Motor neuron (in vitro differentiated cells): Measurements from ENCODE around the gene NAT10. TPM values are rescaled to one million over a fixed set of nuclear protein-coding genes. Genes with fewer than 3 reads are reported as not detected.

Experiments used
- ATAC-seq, 8 experiments: fragments of 200-7000 bp; cut with Tn5 transposase; replicated peaks in 6 of 8; 2 replicates each; pipeline ENCODE4 v1.8.0; 2021; ENCODE audit warnings: mild to moderate bottlenecking in 8 of 8, moderate library complexity in 8 of 8
- H3K27ac ChIP-seq, 2 donors: fragments of 250-450 bp; sonication (Bioruptor Pico); 2 replicates each; pipeline ENCODE4 v1.9.0; 2021; ENCODE audit warnings: antibody characterized with exemption in 2 of 2, mild to moderate bottlenecking in 2 of 2, moderate library complexity in 1 of 2
- H3K4me1 ChIP-seq, 2 donors: fragments of 250-450 bp; sonication (Bioruptor Pico); replicated peaks in 1 of 2; 2 replicates each; pipeline ENCODE4 v1.6.1; 2021; ENCODE audit warnings: antibody characterized with exemption in 2 of 2, mild to moderate bottlenecking in 2 of 2, moderate library complexity in 1 of 2
- H3K4me3 ChIP-seq, 5 donors: fragments of 250-450 bp; sonication (Bioruptor Pico); 2 replicates each; pipeline ENCODE4 v1.9.0; 2021; ENCODE audit warnings: antibody characterized with exemption in 5 of 5, mild to moderate bottlenecking in 5 of 5, moderate library complexity in 4 of 5
- WGBS, 10 experiments: fragments of 450-650 bp; shearing (Covaris generic); methylation state at CpG; one replicate each; pipeline ENCODE4 v1.0.0; 2022; 5-methylcytosine and 5-hydroxymethylcytosine counted together
- in situ Hi-C, 9 experiments: fragments of 400-800 bp; cut with MboI; loops; one replicate each; pipeline ENCODE4 v1.15.0; 2021; ENCODE audit warnings: low sequenced_read_pairs in 9 of 9, low pct_unique_long_range_greater_than_20kb in 2 of 9; ENCODE audit not compliant: unreplicated experiment in 9 of 9
- total RNA-seq, 8 experiments: library from RNA; unstranded; fragments of 300-600 nt; gene quantifications; 2 replicates each; pipeline versions ENCODE4 v1.2.3 to v1.2.4, GENCODE V29; 2022

Gene NAT10
- total RNA-seq, 8 experiments from 2014 or later, result 20.6 to 72.2 (median 30.8) TPM

DNA sequence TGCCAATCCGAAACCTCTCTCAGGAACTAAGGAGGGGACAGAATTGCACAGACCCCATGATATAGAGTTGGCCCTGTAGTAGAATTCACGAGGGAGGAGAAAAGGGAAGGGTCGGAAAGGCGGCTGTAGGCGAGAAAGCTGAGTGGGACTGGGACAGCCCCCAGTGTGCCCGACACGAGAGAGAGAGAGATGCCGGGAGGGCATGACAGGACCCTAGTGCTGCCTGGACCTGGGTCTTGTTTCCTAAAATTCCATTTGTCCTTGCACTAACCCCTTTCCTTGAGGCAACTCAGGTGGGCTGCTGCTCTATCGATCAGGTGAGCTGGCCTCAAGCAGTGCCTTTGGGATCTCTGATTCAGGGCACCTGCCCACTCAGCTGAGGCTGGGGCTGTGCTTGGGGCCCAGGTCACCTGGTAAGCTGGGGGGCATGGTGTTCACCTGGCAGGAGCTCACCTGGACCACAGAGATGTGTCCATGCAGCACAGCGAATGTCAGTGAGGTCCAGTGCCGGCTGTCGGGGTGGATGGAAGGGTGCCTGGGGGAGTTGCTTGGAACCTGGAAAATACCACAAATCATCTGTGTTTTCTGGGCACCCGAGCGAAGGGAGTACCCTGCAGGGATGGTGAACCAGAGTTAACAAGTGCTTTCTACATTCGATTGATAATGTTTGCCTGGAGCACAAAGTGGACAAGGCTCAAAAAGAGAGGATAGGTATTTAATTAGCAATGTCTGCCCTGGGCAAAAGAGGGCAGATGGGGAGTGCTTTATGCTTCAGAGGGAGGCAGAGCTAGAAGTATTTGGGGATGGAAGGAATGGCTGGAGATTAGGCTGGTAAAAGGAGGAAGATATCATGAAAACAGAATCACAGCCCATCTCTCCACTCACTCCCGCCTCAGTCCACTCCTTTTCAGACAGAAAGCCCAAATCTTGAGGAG lies 61.6 kb downstream of the NAT10 start:
- ATAC-seq, result no peak
- Histone ChIP-seq H3K4me3 (no peak overlapping the region), H3K27ac (no peak overlapping the region), H3K4me1 (peaks cover 3 to 15% of the 10 kb centered on the region in 2 donors)
- in situ Hi-C loops, result loop anchor here in 5 of 9 experiments (25.0 kb wide), 2 partner anchors 195 to 320 kb away; partner anchors contain the start of gene ABTB2 (in 2 of the 5)
- 80 to 100% (median 96%) methylated on average over 1 to 10 of the region's 16 CpGs; no CpG with 5 or more reads in 2 of the 10 experiments for WGBS, 10 experiments

DNA sequence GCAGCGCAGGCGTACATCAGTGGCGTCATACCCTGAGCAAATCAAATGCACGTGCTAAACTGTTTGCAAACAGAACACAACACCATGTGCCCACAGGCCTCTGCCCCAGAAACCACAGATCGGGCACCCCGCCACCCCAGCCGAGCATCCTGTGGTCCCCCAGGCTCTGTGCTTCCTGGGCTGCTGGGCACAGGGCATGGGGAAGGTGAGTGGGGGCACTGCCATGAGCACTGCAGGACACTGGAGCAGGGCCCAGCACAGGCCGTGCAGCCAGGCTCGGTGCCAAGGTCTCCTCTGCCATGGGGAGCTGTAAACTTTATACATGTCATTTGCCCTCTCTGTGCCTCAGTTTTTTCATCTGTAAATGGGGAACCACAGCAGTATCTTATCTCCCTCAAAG lies 62.5 kb downstream of the NAT10 start:
- no peak for ATAC-seq
- in situ Hi-C loops, result loop anchor here in 5 of 9 experiments (25.0 kb wide), 2 partner anchors 194 to 319 kb away; partner anchors contain the start of gene ABTB2 (in 2 of the 5)
- Histone ChIP-seq H3K4me3 (no peak overlapping the region), H3K27ac (no peak overlapping the region), H3K4me1 (peaks cover 3 to 15% of the 10 kb centered on the region in 2 donors)
- 91 to 100% (median 96%) methylated on average over 1 to 6 of the region's 9 CpGs; no CpG with 5 or more reads in 6 of the 10 experiments for WGBS, 10 experiments

- 0 to 88% (median 68%) methylated on average over 1 to 15 of the region's 18 CpGs for WGBS, 10 experiments
- H3K4me1 ChIP-seq, result peaks cover 3 to 15% of the 10 kb centered on the region in 2 donors
- no peak overlapping the region for H3K27ac ChIP-seq
- H3K4me3 ChIP-seq, result no peak overlapping the region
- in situ Hi-C loops, result loop anchor here in 5 of 9 experiments (25.0 kb wide), 2 partner anchors 193 to 318 kb away; partner anchors contain the start of gene ABTB2 (in 2 of the 5)
- peak in 5 of 8 experiments; percentile 25 to 87 (median 36) for ATAC-seq
These were observed 63.4 kb downstream of the NAT10 start for GRCh38 chr11:34168642-34169420.

DNA sequence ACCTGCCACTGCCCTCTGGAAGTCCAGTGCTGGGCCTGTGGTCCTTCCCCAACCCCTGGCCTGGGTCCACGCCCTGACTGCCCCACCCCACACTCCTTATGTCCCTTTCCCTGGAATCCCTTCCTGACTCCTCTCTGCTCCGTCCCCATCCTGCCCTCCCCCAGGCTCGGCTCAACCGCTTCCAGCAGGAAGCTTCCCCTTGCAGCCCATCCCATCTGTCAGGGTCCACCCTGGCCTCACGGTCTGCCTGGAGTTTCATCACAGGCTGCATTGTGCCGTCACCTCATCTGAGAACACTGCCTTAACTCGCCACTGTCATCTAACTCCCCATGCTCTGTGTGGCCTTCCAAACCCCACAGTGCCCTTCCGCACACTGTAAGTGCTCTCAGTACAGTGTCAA lies 64.3 kb downstream of the NAT10 start:
- ATAC-seq, result peak in 5 of 8 experiments; percentile 32 to 66 (median 62)
- Histone ChIP-seq H3K4me1 (peaks cover 5 to 15% of the 10 kb centered on the region in 2 donors), H3K27ac (no peak overlapping the region), H3K4me3 (no peak overlapping the region)
- in situ Hi-C loops, result loop anchor here (10.0 to 25.0 kb wide), 4 partner anchors 185 to 318 kb away; partner anchors contain the start of gene ABTB2 (in 5 of the 9)
- 40 to 80% (median 63%) methylated on average over 1 of the region's 8 CpGs; no CpG with 5 or more reads in 7 of the 10 experiments for WGBS, 10 experiments

DNA sequence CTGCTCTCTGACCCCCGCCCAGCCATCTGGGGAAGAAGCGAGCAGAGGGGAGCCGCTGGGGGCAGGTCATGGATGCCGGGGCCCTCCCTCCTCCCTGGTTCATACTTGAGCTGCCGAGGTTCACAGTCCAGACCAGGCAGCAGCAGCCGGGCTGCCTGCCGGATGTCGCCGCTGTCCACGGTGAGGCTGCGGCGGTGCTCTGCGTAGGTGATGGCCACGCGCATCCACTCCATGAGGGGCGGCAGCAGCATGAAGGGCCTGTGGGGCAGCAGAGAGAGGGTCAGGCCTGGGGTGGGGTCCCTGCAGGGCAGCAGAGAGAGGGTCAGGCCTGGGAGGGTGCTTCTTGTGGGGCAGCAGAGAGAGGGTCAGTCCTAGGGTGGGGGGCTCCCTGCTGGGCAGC lies 67.6 kb downstream of the NAT10 start:
- Histone ChIP-seq H3K27ac (no peak overlapping the region), H3K4me1 (peaks cover 5 to 15% of the 10 kb centered on the region in 2 donors), H3K4me3 (no peak overlapping the region)
- in situ Hi-C loops, result loop anchor here (10.0 to 25.0 kb wide), 4 partner anchors 182 to 314 kb away; partner anchors contain the start of gene ABTB2 (in 5 of the 9)
- WGBS, 10 experiments, result 81 to 100% (median 93%) methylated on average over 2 to 4 of the region's 16 CpGs; no CpG with 5 or more reads in 7 of the 10 experiments
- no peak for ATAC-seq

DNA sequence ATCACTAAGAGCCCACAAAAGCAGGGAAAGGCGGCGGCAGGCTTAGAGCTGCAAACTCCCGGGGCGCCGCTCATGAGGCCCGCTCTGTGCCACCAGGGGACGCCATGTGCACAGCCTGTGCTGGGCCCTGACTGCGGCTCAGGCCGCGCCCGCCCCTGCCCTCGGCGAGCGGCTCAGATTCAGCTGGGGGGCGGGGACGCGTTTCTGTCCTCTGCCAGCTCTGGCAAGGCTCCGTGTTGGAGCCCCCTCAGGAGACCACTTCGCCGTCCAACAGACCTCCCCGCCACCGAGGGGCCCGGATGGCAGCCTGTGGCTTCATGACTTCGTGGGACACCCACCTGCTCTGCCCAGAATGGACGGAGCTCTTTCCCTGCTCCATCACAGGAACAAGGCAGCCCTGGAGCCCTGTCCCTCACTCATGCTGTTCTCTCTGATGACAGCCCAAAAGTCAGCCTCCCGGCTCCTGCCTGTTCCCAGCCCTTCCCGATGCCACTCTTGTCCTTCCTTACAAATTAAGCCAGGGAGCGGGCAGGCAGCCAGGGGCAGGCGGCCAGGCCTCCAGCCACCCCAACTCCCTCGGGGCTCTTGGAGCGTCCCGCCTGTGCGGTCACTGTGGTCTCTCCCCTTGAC lies 69.1 kb downstream of the NAT10 start:
- Histone ChIP-seq H3K4me3 (peak overlapping the region; percentile 13 to 25 (median 21)), H3K27ac (no peak overlapping the region), H3K4me1 (peaks cover 3 to 4% of the 10 kb centered on the region in 2 donors)
- WGBS, 10 experiments, result 8 to 17% (median 9%) methylated on average over 2 to 9 of the region's 33 CpGs; no CpG with 5 or more reads in 7 of the 10 experiments
- peak; percentile 97 to 100 (median 98) for ATAC-seq
- in situ Hi-C loops, result loop anchor here (10.0 to 25.0 kb wide), 4 partner anchors 180 to 313 kb away; partner anchors contain the start of gene ABTB2 (in 5 of the 9)

- in situ Hi-C loops, result loop anchor here in 6 of 9 experiments (10.0 kb wide), 2 partner anchors 179 to 189 kb away; partner anchors contain the start of gene ABTB2 (in 3 of the 6)
- ATAC-seq, result no peak
- no peak overlapping the region for H3K4me3 ChIP-seq
These were observed 70.0 kb downstream of the NAT10 start for GRCh38 chr11:34175284-34176019.

DNA sequence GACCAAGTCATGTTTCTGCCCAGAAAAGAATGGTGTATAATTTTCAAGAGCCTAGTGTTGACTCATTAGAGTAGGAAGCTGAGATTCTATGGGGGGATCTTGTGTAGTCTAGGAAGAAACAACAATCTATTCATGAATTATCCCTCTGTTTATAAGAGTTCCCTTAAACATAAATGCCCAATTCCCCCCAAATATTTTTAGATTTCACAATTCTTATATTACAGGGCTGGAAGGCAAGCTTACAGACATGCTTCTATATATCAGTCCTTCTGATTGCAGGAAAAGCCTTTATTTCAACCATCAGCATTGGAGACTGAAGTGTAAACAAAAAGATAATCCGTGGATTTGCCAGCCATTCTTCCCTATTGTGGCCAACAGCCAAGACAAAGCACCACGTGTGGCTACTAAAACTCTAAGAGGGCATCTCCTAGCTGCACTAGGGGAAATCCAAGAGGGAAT lies 71.4 kb downstream of the NAT10 start:
- WGBS, 10 experiments, result 0 to 57% (median 48%) methylated on average over 1 to 2 of the region's 2 CpGs; no CpG with 5 or more reads in 3 of the 10 experiments
- in situ Hi-C loops, result loop anchor here in 6 of 9 experiments (10.0 kb wide), 2 partner anchors 178 to 188 kb away; partner anchors contain the start of gene ABTB2 (in 3 of the 6)

More at GRCh38 chr11:34175284-34176019, 70.0 kb downstream of the NAT10 start:
- no peak overlapping the region for H3K27ac ChIP-seq
- 80 to 100% (median 97%) methylated on average over 2 to 6 of the region's 7 CpGs; no CpG with 5 or more reads in 2 of the 10 experiments for WGBS, 10 experiments
- peaks cover 0 to 6% of the 10 kb centered on the region in 2 donors for H3K4me1 ChIP-seq

DNA sequence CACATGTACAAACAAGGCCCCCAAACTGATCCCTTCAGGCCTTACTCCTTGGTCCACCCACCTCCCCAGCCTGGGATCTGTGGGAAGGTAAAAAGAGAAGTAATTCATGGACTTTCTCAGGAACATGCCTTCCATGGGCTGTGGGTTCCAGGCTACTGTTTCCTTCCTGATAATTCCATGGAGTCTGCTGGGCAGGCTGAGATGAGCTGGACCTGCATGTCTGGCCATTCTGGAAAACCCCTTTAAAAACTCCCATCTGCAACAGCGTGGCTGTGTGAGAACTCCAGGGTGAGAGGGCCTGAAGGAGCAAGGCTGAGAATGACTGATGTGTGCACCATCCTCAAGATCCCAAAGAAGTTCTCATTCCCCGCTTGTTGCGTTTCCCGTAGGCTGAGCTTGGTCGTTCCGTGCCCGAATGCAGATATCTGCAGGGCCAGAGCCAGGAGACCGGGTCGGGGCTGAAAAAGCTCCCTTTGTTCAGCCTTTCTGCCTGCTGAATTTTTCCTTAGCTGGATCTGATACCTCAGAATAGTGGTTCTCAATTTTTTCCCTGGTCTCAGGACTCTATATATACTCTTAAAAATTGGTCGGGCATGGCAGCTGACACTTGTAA lies 72.9 kb downstream of the NAT10 start:
- Histone ChIP-seq H3K27ac (no peak overlapping the region), H3K4me1 (peaks cover 0 to 7% of the 10 kb centered on the region in 2 donors), H3K4me3 (no peak overlapping the region)
- 83 to 100% (median 94%) methylated on average over 1 to 9 of the region's 10 CpGs; no CpG with 5 or more reads in 2 of the 10 experiments for WGBS, 10 experiments
- in situ Hi-C loops, result loop anchor here in 6 of 9 experiments (10.0 kb wide), 2 partner anchors 176 to 186 kb away; partner anchors contain the start of gene ABTB2 (in 3 of the 6)
- no peak for ATAC-seq

More for the DNA sequence above, 71.4 kb downstream of the NAT10 start:
- H3K27ac ChIP-seq, result no peak overlapping the region
- H3K4me3 ChIP-seq, result no peak overlapping the region
- no peak for ATAC-seq
- H3K4me1 ChIP-seq, result peaks cover 0 to 7% of the 10 kb centered on the region in 2 donors

DNA sequence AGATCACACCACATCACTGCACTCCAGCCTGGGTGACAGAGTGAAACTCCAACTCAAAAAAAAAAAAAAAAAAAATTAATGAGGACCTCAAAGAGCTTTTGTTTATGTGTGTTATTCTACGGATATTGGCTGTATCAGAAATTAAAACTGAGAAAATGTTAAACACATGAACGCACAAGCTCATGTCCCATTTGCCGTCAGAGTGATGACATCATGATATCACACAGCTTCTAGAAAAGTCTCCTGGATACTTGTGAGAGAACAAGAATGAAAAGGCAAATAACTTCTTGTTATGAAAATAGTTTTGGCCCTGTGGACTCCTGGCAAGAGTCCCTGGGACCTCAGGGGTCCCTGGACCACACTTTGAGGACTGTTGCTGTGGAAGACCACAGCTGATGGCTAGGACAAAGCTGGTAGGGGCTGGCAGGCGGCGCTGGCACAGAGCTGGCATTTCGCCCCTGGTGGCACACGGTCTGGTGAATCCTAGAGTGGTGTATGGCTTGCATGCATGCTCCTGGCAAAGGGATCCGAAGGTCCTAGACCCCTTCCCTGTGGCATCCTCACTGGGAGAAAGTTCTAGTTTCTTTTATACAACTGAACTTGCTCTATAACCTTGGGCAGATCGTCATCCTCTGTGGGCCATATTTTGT lies 73.7 kb downstream of the NAT10 start:
- in situ Hi-C loops, result loop anchor here in 6 of 9 experiments (10.0 kb wide), 2 partner anchors 176 to 186 kb away; partner anchors contain the start of gene ABTB2 (in 3 of the 6)
- no peak overlapping the region for H3K27ac ChIP-seq
- no peak for ATAC-seq
- peaks cover 0 to 11% of the 10 kb centered on the region in 2 donors for H3K4me1 ChIP-seq
- H3K4me3 ChIP-seq, result no peak overlapping the region
- 74 to 100% (median 88%) methylated on average over 2 to 7 of the region's 9 CpGs for WGBS, 10 experiments
